GM12878 (cell line): Measurements from ENCODE around the gene GALNT18. TPM values are rescaled to one million over a fixed set of nuclear protein-coding genes. Genes with fewer than 3 reads are reported as not detected.

Source experiments
- ATAC-seq: fragments of 200-7000 bp; cut with Tn5 transposase; 3 replicates; pipeline ENCODE4 v1.9.1; 2020; ENCODE audit warnings: mild to moderate bottlenecking, moderate library complexity
- BruUV-seq: library from RNA; stranded (reverse); fragments of 400-500 nt; replicated peaks from 2 replicates; lab custom pipeline; 2021; lab: Mats Ljungman, UMichigan
- CTCF ChIA-PET: fragments of 300-600 bp; sonication (Branson Sonifier 250); formaldehyde crosslinking; extraction: SDS; loops from one replicate; lab custom pipeline; 2021; ENCODE audit warnings: inconsistent platforms; lab: Yijun Ruan, JAX
- POLR2A ChIA-PET: fragments of 350-600 bp; formaldehyde crosslinking; extraction: SDS; loops from one replicate; lab custom pipeline; 2021; ENCODE audit warnings: inconsistent platforms; lab: Charles Lee
- RAD21 ChIA-PET: fragments of 300-600 bp; sonication (Branson Sonifier 250); formaldehyde crosslinking; loops from one replicate; lab custom pipeline; 2023; ENCODE audit warnings: antibody characterized with exemption; ENCODE audit not compliant: unreplicated experiment; lab: Charles Lee
- SMC1A ChIA-PET: fragments of 300-600 bp; sonication (Branson Sonifier 250); formaldehyde crosslinking; loops from one replicate; lab custom pipeline; 2023; ENCODE audit not compliant: unreplicated experiment, uncharacterized antibody; lab: Charles Lee
- DNase-seq: peaks from one replicate; pipeline ENCODE4 v3.0.0-alpha.2; 2011; ENCODE audit warnings: low read depth, low spot score
- FAIRE-seq: peaks from 3 replicates; lab custom pipeline; 2011; peaks lifted over from hg19 to GRCh38; lab: Jason Lieb, UNC
- H2AFZ ChIP-seq: 2 replicates; pipeline ENCODE4 v1.6.0; 2011; ENCODE audit warnings: low read depth, low read length, control low read depth; ENCODE audit not compliant: control insufficient read depth
- H3K27ac ChIP-seq: 2 replicates; pipeline ENCODE4 v1.5.1; 2011; ENCODE audit warnings: control low read depth; ENCODE audit not compliant: control insufficient read depth, insufficient read depth
- H3K27me3 ChIP-seq, 2 experiments: replicated peaks in 1 of 2; 2 replicates each; pipeline versions ENCODE4 v1.6.0 to v1.6.1; 2011; ENCODE audit warnings: low read length in 1 of 2; ENCODE audit not compliant: control insufficient read depth in 2 of 2, insufficient read depth in 2 of 2
- H3K36me3 ChIP-seq, 2 experiments: 2 replicates each; pipeline ENCODE4 v1.5.1; 2011; ENCODE audit warnings: low read length in 1 of 2; ENCODE audit not compliant: control insufficient read depth in 2 of 2, insufficient read depth in 2 of 2
- H3K4me1 ChIP-seq: 2 replicates; pipeline ENCODE4 v1.6.1; 2011; ENCODE audit warnings: mild to moderate bottlenecking, low read length, moderate library complexity, mixed read lengths; ENCODE audit not compliant: control insufficient read depth, insufficient read depth
- H3K4me2 ChIP-seq: 2 replicates; pipeline ENCODE4 v1.6.0; 2011; ENCODE audit warnings: control low read depth; ENCODE audit not compliant: control insufficient read depth, insufficient read depth
- H3K4me3 ChIP-seq: fragments of 200-600 bp; sonication (generic); 2 replicates; pipeline ENCODE4 v1.5.1; 2016
- H3K79me2 ChIP-seq: 2 replicates; pipeline ENCODE4 v1.6.0; 2011; ENCODE audit warnings: low read length; ENCODE audit not compliant: control insufficient read depth, insufficient read depth
- H3K9ac ChIP-seq: 2 replicates; pipeline ENCODE4 v1.8.0; 2011; ENCODE audit warnings: low read length, control low read depth, mixed read lengths; ENCODE audit not compliant: control insufficient read depth, insufficient read depth
- H3K9me3 ChIP-seq: replicated peaks from 3 replicates; pipeline ENCODE4 v1.5.1; 2011; ENCODE audit warnings: mild to moderate bottlenecking, low read length; ENCODE audit not compliant: control insufficient read depth, insufficient read depth
- H4K20me1 ChIP-seq: 2 replicates; pipeline ENCODE4 v1.6.0; 2011; ENCODE audit not compliant: control insufficient read depth, insufficient read depth
- NR2C2 ChIP-seq: IDR thresholded peaks from 2 replicates; pipeline ENCODE4 v1.6.1; 2011; ENCODE audit warnings: borderline replicate concordance, low read depth; ENCODE audit not compliant: control insufficient read depth, insufficient read length
- POLR2A ChIP-seq: IDR thresholded peaks from 2 replicates; pipeline ENCODE4 v1.6.1; 2011; ENCODE audit warnings: low read depth, mild to moderate bottlenecking, low read length
- REST ChIP-seq: IDR thresholded peaks from 2 replicates; pipeline ENCODE4 v1.6.1; 2012; ENCODE audit warnings: mild to moderate bottlenecking, low read depth, low read length
- SIN3A ChIP-seq: IDR thresholded peaks from 2 replicates; pipeline ENCODE4 v1.6.1; 2012; ENCODE audit warnings: low read depth, low read length, improper control_type of control experiment
- USF2 ChIP-seq: IDR thresholded peaks from 2 replicates; pipeline ENCODE4 v1.6.1; 2011; ENCODE audit warnings: low read depth, low read length, improper control_type of control experiment, borderline replicate concordance
- WGBS: methylation state at CpG from one replicate; pipeline ENCODE4 v1.1.6; 2016; ENCODE audit warnings: low lambda C conversion rate; ENCODE audit not compliant: insufficient replicate concordance, insufficient coverage; ENCODE audit errors: missing lambda C conversion rate; 5-methylcytosine and 5-hydroxymethylcytosine counted together
- in situ Hi-C: fragments of 300-500 bp; cut with MboI; formaldehyde crosslinking; loops from 9 replicates; pipeline ENCODE4 v1.14.3; 2018; ENCODE audit warnings: mixed read lengths
- intact Hi-C: fragments of 100-400 bp; cut with micrococcal nuclease; formaldehyde crosslinking; loops from one replicate; pipeline ENCODE4 v1.14.2; 2022; ENCODE audit not compliant: unreplicated experiment
- polyA plus RNA-seq, 11 experiments: library from polyadenylated mRNA; depleted of rRNA in 4 of 11; unstranded in 6 of 11; stranded (reverse) in 5 of 11; fragments of >200 nt; fragmentation: Nextera tagmentation in 4 of 11; fragmentation: Illumina TruSeq in 1 of 11; extraction: Ambion mirVana in 4 of 11; extraction: Trizol in 1 of 11; gene quantifications; 1 replicate in 1 of 11; 2 replicates in 10 of 11; pipeline versions ENCODE4 v1.2.1 to v1.2.3, GENCODE V29; 2011 to 2016; ENCODE audit warnings: inconsistent platforms in 2 of 11, missing spikeins in 2 of 11, low read depth in 1 of 11
- total RNA-seq, 4 experiments: library from RNA; depleted of rRNA in 3 of 4; stranded (reverse); fragments of >200 nt in 3 of 4; fragmentation: Illumina TruSeq in 1 of 4; extraction: Trizol in 1 of 4; gene quantifications; 2 replicates each; pipeline versions ENCODE4 v1.2.1 to v1.2.3, GENCODE V29; 2013 to 2021

GALNT18 gene
- total and polyA plus RNA-seq, 10 of the 15 experiments (the other 5 are each of a cell fraction or from before 2014, with no cell fraction given), result 1.2 to 14.2 (median 6.3) TPM

GRCh38 chr11:11491589-11491988 is 130.2 kb downstream of the GALNT18 start:
- H3K4me1 ChIP-seq, result no peaks in the 10 kb centered on the region
- BruUV-seq, result no TSS peak
- H3K27ac ChIP-seq, result no peak overlapping the region
- no peaks in the 10 kb centered on the region for H4K20me1 ChIP-seq
- SMC1A ChIA-PET, result no interaction called here
- TF ChIP-seq SIN3A (no peak), REST (no peak), USF2 (no peak), NR2C2 (no peak), POLR2A (no peak)
- TF ChIP-seq, all 136 proteins: peak for 0
- ChIA-PET RAD21 (no interaction called here), POLR2A (no interaction called here), CTCF (no interaction called here)
- DNase-seq (no peak), FAIRE-seq (no peak), ATAC-seq (no peak)
- Histone ChIP-seq H3K27me3 (no peaks in the 10 kb centered on the region), H3K4me3 (no peak overlapping the region), H3K4me2 (no peak overlapping the region), H3K79me2 (no peaks in the 10 kb centered on the region; the same call in 1 of the 2 replicates), H3K9me3 (no peaks in the 10 kb centered on the region), H3K9ac (no peak overlapping the region), H3K36me3 (no peaks in the 10 kb centered on the region), H2AFZ (no peak overlapping the region)
- intact Hi-C loops, result no loop called here
- WGBS, result 33% methylated on average over 4 of the region's 4 CpGs
- in situ Hi-C loops, result no loop called here
